ENCODE data around the gene GPS1. TPM values are rescaled to one million over a fixed set of nuclear protein-coding genes. Genes with fewer than 3 reads are reported as not detected.

Gene GPS1
- total and polyA plus RNA-seq, 2 of the 4 experiments (the other 2 are of a cell fraction) = 157 to 181 TPM

DNA sequence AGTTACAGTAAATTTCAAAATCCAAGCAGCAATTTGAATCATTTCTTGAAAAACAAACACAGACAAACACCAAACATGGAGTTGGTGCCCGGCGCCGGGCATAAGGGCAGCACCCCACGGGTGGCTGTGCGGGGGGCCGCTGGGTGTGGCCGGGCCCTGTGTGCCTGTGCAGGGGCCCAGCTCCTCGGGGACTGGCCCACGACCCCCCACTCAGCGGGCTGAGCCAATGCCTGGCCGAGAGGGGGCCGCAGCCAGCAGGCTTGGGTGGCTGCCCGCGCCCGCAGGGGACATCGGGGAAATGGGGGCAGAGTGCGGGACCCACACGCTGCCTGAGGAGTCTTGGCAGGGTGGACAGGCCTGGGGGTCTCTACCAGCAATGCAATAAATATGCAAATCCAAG lies 26.7 kb downstream of the GPS1 start:
- intact Hi-C loops (cut with micrococcal nuclease) = no loop called here
- no peak overlapping the region for H4K91ac ChIP-seq (ENCODE audit: insufficient read depth, low read depth, low read length)
- no peak overlapping the region for H2AFZ ChIP-seq (replicated peaks; ENCODE audit: low read length, poor library complexity)
- no peak overlapping the region for H3K9ac ChIP-seq (ENCODE audit: low read depth, low read length)
- in situ Hi-C loops (cut with MboI; ENCODE audit: low sequenced_read_pairs) = no loop called here
- peaks cover 43% of the 10 kb centered on the region for H3K36me3 ChIP-seq (ENCODE audit: control insufficient read depth, insufficient read depth, low read length)
- no peak overlapping the region for H4K5ac ChIP-seq (ENCODE audit: low read depth, low read length)
- no peak overlapping the region for H3K56ac ChIP-seq (ENCODE audit: extremely low read depth, insufficient read depth, low read length)
- H2BK5ac ChIP-seq (ENCODE audit: low read depth, low read length, poor library complexity, severe bottlenecking) = no peak overlapping the region
- H3K18ac ChIP-seq (ENCODE audit: low read depth, low read length) = no peak overlapping the region
- no peak overlapping the region for H3K23ac ChIP-seq (ENCODE audit: low read depth, low read length)
- H4K20me1 ChIP-seq (ENCODE audit: insufficient read depth, low read length) = no peaks in the 10 kb centered on the region; the same call in 1 of the 2 replicates
- ChIA-PET CTCF (no interaction called here), POLR2A (ENCODE audit: unreplicated experiment) (no interaction called here)
- DNase-seq (no peak), ATAC-seq (ENCODE audit: low read depth) (no peak)
- H2BK120ac ChIP-seq (ENCODE audit: low read depth, low read length) = no peak overlapping the region
- WGBS, 2 experiments (ENCODE audit: extremely low coverage in 2 of 2, insufficient read length in 1 of 2) = 95% methylated on average over 7 of the region's 18 CpGs; no CpG with 5 or more reads in 1 of the 2 experiments
- no peak overlapping the region for H2AK9ac ChIP-seq (replicated peaks; ENCODE audit: low read depth, low read length, poor library complexity)
- no peaks in the 10 kb centered on the region for H3K4me1 ChIP-seq (ENCODE audit: control insufficient read depth, insufficient read depth, low read length)
- H3K4me3 ChIP-seq (ENCODE audit: insufficient read depth, low read depth, low read length) = no peak overlapping the region
- dilution Hi-C loops (cut with HindIII; ENCODE audit: low sequenced_read_pairs, unreplicated experiment) = no loop called here
- no peak overlapping the region for H2BK15ac ChIP-seq (ENCODE audit: low read depth, low read length)
- no peak overlapping the region for H3K27ac ChIP-seq (ENCODE audit: insufficient read depth, low read length)
- H3K9me3 ChIP-seq (ENCODE audit: control insufficient read depth, insufficient read depth, low read length) = no peaks in the 10 kb centered on the region
- H4K8ac ChIP-seq (ENCODE audit: low read depth in 2 of 2, low read length in 2 of 2) = no peak overlapping the region
- no peaks in the 10 kb centered on the region for H3K9me1 ChIP-seq (ENCODE audit: insufficient read depth, low read length)
- no peaks in the 10 kb centered on the region for H3K27me3 ChIP-seq (ENCODE audit: control insufficient read depth, insufficient read depth, low read length)
- no peak overlapping the region for H3K4ac ChIP-seq (ENCODE audit: low read depth, low read length)
- BruUV-seq (replicated peaks) = TSS peak; percentile 44
- no peak overlapping the region for H3K4me2 ChIP-seq (ENCODE audit: low read depth, low read length)
- no peaks in the 10 kb centered on the region for H3K79me1 ChIP-seq (ENCODE audit: low read depth in 1 of 2, low read length in 2 of 2)
- TF ChIP-seq MAFK (IDR thresholded peaks at IDR 0.05; ENCODE audit: low read depth, low read length) (no peak), SMC3 (IDR thresholded peaks at IDR 0.05; ENCODE audit: low read depth, low read length) (no peak), POLR2A (IDR thresholded peaks at IDR 0.05; ENCODE audit: low read depth, low read length) (no peak)
- TF ChIP-seq, protein P1, sequence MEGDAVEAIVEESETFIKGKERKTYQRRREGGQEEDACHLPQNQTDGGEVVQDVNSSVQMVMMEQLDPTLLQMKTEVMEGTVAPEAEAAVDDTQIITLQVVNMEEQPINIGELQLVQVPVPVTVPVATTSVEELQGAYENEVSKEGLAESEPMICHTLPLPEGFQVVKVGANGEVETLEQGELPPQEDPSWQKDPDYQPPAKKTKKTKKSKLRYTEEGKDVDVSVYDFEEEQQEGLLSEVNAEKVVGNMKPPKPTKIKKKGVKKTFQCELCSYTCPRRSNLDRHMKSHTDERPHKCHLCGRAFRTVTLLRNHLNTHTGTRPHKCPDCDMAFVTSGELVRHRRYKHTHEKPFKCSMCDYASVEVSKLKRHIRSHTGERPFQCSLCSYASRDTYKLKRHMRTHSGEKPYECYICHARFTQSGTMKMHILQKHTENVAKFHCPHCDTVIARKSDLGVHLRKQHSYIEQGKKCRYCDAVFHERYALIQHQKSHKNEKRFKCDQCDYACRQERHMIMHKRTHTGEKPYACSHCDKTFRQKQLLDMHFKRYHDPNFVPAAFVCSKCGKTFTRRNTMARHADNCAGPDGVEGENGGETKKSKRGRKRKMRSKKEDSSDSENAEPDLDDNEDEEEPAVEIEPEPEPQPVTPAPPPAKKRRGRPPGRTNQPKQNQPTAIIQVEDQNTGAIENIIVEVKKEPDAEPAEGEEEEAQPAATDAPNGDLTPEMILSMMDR (conservative IDR thresholded peaks at IDR 0.05; ENCODE audit: low read depth, low read length) = no peak
- TF ChIP-seq, protein P2, sequence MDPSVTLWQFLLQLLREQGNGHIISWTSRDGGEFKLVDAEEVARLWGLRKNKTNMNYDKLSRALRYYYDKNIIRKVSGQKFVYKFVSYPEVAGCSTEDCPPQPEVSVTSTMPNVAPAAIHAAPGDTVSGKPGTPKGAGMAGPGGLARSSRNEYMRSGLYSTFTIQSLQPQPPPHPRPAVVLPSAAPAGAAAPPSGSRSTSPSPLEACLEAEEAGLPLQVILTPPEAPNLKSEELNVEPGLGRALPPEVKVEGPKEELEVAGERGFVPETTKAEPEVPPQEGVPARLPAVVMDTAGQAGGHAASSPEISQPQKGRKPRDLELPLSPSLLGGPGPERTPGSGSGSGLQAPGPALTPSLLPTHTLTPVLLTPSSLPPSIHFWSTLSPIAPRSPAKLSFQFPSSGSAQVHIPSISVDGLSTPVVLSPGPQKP (IDR thresholded peaks at IDR 0.05; ENCODE audit: borderline replicate concordance, low read depth, low read length) = no peak
- H2BK20ac ChIP-seq (ENCODE audit: low read depth, low read length) = no peak overlapping the region
- H3K14ac ChIP-seq (replicated peaks; ENCODE audit: low read depth, low read length) = no peak overlapping the region
- H2AK5ac ChIP-seq (ENCODE audit: low read depth, low read length) = no peak overlapping the region

All from IMR-90 (cell line).